GM19324 (cell line): ENCODE data around the gene SPAG17.
"Not testable (repeated sequence)": the region's sequence is repeated elsewhere in the genome, so short reads cannot be mapped to it uniquely, and the experiment has no call there.

ENCODE experiments used
- ATAC-seq: cut with Tn5 transposase; IDR thresholded peaks from one replicate; pipeline ENCODE4 v1.9.1; 2021; ENCODE audit warnings: mild to moderate bottlenecking, moderate library complexity; ENCODE audit not compliant: unreplicated experiment, low FRiP score

The SPAG17 gene

DNA sequence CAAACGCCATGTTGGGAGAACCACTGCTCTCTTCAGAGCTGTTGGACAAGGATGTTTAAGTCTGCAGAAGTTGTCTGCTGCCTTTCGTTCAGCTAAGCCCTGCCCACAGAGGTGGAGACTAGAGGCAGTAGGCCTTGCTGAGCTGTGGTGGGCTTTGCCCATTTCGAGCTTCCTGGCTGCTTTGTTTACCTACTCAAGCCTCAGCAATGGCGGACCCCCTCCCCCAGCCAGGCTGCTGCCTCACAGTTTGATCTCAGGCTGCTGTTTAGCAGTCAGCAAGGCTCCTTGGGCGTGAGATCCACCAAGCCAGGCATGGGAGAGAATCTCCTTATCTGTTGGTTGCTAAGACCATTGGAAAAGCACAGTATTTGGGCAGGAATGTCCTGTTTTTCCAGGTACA, 180.7 kb downstream of the SPAG17 start:
- no peak for ATAC-seq

GRCh38 chr1:117985973-117986372, 199.1 kb downstream of the SPAG17 start:
- ATAC-seq = no peak

GRCh38 chr1:117985239-117985638, 199.8 kb downstream of the SPAG17 start:
- ATAC-seq = no peak

DNA sequence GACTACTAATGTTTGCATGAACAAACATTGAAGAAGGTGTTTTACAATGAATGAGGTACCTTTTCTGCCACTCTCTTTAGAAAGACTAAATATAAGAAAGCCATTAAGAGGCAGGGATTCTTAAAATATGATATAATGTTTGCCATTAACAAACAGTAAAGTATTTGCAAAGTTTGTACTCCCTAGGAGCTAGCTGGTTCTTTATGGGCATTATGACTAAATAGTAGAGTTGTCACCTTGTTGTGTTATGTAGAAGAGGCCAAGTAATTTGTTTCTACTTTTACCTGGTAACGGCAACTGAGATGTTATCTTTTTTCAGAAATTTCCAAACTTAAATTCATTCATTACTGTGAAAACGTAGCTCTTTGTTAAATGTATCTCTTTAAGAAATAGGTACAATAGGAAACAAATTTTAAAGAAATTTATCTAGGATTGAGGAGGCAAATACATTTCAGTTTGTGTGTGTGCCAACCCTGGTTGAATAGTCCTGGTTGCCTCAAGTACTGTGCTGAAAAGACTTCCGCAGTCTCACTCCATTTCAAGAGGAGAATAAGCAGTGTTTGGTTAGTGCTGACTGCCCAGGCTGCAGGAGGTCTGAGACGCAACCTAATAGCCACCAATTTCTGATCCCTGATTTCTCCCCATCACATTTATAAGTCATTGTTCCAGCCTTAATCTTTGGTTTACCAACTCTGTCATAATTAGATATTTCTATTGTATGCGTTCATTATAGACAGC, 203.4 kb downstream of the SPAG17 start:
- ATAC-seq = no peak

- ATAC-seq = no peak
Observed at GRCh38 chr1:117976381-117976780, 208.6 kb downstream of the SPAG17 start.

DNA sequence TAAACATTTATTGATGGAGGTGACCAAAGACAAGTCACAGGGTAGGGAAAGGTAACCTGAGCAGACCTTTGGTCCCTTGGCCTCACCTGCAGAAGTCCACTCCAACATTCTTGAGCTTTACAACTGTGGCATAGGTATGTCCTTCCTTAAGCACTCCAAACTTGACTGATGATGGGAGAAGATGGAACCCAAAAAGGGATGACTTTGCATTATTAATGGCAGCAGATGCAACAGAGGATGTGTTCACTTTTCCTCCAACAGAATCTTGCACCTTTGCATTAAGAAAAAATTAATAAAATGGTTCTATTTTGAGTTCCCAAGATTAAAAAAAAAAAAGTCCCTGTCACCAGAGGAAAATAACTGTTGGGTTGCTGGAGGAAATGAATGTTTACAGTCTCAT, 213.3 kb downstream of the SPAG17 start:
- ATAC-seq = no peak

- ATAC-seq = no peak
Observed at GRCh38 chr1:117970252-117970651, 214.8 kb downstream of the SPAG17 start.

DNA sequence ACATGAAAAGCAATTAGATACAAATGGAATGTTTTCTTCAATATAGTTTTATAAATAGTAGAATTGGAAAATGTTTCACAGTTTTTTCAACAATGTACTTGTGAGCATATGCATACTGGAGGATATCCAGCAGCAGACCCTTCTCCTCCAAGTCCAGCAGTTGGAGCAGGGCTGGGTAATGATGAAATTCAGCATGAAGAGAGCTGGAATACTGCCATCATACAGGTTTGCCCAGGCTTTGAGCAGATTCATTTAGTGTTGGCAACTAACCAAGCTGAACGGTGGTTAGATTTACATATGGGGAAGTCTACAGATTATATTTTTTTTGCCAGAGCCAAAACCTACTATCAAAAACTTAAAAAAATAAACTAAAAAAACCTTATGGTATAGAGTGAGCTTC, 217.1 kb downstream of the SPAG17 start:
- no peak for ATAC-seq

- no peak for ATAC-seq
Observed at GRCh38 chr1:117967477-117967876, 217.6 kb downstream of the SPAG17 start.

DNA sequence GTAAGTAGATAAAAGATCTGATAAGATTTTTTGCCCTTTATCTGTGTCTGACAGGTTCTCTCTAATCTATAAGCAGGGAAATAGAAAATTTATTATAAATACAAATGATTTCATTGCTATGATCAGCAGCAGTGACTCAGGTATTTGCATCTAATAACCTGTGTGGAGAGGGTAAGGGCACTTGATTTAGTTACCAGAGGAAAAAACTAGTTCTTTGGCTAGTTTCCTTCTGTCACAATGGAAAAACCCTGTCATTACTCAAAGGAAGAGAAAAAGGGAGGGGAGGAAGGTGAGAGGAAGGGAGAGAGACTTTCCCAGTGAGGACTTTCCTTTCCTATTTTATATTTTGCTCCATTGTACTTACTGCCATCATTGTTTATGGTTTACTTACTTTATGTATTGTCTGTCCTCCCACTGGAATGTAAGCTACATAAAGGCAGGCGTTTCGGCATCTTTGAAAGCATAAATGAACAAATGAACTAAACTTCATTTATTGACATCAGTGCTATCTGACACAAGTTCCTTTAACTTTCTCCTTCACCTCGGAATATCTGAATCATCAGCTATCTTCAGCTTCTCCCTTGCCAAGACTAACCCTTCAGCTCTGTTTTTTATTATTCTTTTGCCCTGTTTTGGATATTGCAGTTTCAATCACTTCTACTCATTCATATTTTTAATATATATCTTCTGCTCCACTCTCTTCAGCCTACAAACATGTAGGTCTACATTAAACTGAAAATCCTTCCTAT, 220.6 kb downstream of the SPAG17 start:
- ATAC-seq = no peak

- no peak for ATAC-seq
Observed at GRCh38 chr1:117959364-117959763, 225.7 kb downstream of the SPAG17 start.

DNA sequence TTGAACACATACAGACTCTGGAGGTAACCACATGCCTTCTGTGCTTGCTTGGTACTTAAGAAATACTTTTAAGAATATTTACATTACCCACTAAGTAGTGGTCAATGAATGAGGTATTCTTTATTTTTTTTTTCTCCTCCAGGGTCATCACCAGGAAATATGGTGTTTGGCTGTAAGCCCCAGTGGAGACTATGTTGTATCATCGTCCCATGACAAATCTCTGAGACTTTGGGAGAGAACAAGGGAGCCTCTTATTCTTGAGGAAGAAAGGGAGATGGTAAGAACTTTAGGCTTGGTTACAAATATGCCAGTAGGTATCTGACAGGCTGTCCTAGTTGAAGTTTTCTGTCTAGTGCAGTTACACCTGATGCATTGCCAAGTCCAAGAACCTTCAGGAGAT, 232.6 kb downstream of the SPAG17 start:
- ATAC-seq = no peak

DNA sequence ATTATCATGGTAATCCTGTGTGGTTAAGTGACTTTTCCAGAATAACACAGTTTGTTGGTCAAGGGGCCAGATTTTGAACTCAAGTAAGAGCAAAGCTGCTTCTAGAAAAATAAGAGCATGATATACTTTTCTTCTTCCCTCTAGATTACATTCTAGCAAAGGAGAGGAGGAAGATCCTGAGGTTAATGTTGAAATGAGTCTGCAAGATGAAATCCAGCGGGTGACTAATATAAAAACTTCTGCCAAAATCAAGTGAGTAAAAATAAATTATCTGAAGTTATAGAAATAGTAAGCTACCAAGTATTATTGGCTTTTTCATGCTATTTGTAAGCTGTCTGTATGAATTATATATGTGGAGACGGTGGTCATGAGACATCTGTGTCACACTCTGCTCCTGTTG, 242.7 kb downstream of the SPAG17 start:
- no peak for ATAC-seq

DNA sequence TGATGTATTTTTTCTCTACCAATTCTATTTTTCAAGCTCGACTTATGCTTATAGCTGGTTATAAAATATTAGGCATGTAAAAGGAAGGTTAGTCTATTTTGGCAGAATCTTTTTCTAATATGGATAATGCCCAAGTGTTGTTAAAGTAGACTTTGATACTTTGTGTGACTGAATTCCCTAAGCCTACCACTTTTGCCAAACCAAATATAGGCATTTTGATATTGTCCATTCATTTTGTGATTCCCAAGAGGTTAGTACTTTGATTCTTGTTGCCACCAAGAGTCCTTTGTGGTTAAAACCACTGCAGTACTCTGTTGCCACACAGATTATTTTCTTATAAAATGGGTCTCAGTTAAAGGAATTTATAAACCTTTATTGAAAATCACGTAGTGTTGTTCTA, 251.3 kb downstream of the SPAG17 start:
- no peak for ATAC-seq

GRCh38 chr1:117932576-117932975, 252.5 kb downstream of the SPAG17 start:
- ATAC-seq = no peak

DNA sequence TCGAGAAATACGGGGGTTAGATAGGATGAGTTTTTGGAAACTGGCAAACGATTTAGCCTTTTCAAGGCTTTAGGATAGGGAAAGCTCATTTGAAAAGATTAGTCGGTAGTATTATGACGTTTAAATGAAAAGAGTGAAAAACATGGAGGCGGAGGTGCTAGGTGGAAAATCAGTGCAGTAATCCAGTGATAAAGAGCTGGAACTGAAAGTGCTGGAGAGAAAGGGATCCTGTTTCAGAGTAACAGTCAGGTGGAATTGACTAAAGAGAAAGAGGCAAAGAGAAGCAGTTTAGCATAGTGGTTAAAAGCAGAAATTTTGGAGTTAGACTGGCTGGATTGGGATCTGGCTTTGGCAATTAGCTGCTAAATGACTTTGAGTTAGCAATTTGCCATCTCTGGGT, 254.5 kb downstream of the SPAG17 start:
- ATAC-seq = no peak

- ATAC-seq = no peak
Observed at GRCh38 chr1:117930173-117930447, 254.9 kb downstream of the SPAG17 start.

- ATAC-seq = peak; percentile 95
Observed at GRCh38 chr1:117929343-117930172, 255.5 kb downstream of the SPAG17 start, which contains the start of the genes GDAP2 and WDR3. Gene GDAP2, minus strand, starts transcription at chr1:117929621. Its CDS starts 9,264 bp downstream, at chr1:117920357. Gene WDR3, plus strand, starts transcription at chr1:117929739. Its CDS starts 3,581 bp downstream, at chr1:117933320.

GRCh38 chr1:117928881-117929342, 256.1 kb downstream of the SPAG17 start:
- ATAC-seq = peak; percentile 41

GRCh38 chr1:117925981-117926380, 259.0 kb downstream of the SPAG17 start:
- ATAC-seq = no peak

DNA sequence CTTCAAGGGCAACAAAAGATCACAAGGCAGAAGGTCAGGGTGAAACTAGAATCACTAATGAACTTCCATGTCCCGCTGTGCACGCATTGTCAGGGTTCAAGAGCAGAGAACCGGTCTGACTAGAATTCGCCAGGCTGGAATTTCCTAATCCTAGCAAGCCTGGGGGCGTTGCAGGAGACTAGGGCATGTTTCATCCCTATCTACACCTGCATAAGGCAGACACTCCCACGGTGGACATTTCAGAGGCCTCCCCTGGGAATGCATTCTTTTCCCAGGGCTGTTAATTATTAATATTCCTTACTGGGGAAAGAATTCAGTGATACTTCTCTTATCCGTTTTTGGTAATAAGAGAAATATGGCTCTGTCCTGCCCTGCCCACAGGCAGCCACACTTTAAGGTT, 262.3 kb downstream of the SPAG17 start:
- ATAC-seq = not testable (repeated sequence)
